NT2/D1 (cell line): ENCODE measurements around the gene SLC22A31.

ENCODE experiments used
- YY1 ChIP-seq: IDR thresholded peaks from 2 replicates; pipeline ENCODE4 v1.6.1; 2011; ENCODE audit not compliant: insufficient read length, insufficient read depth
- ZNF274 ChIP-seq: IDR thresholded peaks from 2 replicates; pipeline ENCODE4 v1.6.1; 2011; ENCODE audit warnings: mild to moderate bottlenecking, low read depth, low read length

DNA sequence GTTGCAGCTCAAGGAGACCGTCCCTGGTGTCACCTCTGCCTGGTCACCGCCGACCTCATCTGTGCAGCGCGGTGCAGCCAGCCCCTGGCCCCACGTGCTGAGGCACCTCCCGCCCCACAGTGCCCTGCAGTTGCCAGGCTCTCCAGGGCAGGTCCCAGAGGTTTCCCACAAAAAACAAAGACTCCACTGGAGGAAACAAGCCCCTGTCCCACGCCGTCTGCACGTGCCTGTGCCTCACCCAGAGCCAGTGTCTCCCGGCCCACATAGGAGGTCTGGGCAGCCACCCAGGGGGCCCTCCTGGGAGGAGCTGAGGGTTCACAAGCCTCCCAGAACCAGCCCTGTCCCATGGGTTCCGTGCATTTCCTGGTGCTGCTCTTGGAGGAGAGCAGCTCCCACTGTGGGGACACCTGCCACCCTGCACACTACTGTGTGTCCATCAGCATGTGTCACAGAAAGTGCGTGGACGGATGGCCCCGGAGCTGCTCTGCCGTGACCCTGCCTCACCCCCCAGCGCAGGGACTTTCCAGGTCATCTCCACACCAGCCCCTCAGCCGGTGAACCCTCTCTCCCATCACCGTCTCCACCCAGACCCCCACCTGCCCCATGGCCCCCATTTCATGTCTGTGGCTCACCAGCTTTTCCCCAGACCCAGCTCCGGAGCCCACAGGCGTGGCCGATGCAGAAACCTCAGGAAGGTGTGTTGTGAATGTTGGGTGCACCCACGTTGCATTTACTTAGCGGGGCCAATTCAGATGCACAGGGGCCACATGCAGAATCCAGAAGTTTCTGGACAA lies 45.8 kb downstream of the SLC22A31 start:
- TF ChIP-seq YY1 (no peak), ZNF274 (no peak)
